NCI-H748 (cell line): ENCODE results near the gene AKIP1.
"Not testable (repeated sequence)": the region's sequence is repeated elsewhere in the genome, so short reads cannot be mapped to it uniquely, and the experiment has no call there.

Source experiments
- DNase-seq: peaks from one replicate; lab custom pipeline; 2025; ENCODE audit not compliant: unreplicated experiment; lab: John Stamatoyannopoulos, UW

Gene AKIP1

GRCh38 chr11:8911029-8911823 lies at the start of gene AKIP1:
TSS of gene AKIP1 (plus strand) at chr11:8911189. CDS start at chr11:8911450, 261 bp downstream.
- peak; percentile 99 for DNase-seq

GRCh38 chr11:8863838-8864237 lies 47.2 kb upstream of the AKIP1 start:
- no peak for DNase-seq

- no peak for DNase-seq
Observed at GRCh38 chr11:8865304-8865703, 45.7 kb upstream of the AKIP1 start.

DNA sequence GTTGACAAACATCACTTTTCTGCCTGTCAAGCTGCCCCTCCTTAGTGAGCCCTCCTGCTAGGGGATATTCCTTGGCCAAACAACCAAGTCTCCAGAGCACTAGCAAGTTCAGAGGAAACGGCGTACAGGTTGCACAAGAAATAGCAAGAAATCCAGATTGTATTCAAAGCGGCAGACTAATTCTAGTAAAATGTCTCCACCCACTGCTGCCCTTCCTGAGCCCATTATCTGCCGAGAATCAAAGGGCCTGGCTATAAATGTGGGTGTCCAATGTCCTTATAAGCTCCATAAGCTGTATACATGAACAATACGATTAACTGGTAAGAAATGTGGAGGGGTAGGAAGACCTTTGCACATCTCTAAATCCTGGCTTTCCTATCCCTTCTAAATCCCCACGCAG lies 44.0 kb upstream of the AKIP1 start:
- no peak for DNase-seq

- DNase-seq, result no peak
Observed at GRCh38 chr11:8867931-8868631, 42.9 kb upstream of the AKIP1 start.

DNA sequence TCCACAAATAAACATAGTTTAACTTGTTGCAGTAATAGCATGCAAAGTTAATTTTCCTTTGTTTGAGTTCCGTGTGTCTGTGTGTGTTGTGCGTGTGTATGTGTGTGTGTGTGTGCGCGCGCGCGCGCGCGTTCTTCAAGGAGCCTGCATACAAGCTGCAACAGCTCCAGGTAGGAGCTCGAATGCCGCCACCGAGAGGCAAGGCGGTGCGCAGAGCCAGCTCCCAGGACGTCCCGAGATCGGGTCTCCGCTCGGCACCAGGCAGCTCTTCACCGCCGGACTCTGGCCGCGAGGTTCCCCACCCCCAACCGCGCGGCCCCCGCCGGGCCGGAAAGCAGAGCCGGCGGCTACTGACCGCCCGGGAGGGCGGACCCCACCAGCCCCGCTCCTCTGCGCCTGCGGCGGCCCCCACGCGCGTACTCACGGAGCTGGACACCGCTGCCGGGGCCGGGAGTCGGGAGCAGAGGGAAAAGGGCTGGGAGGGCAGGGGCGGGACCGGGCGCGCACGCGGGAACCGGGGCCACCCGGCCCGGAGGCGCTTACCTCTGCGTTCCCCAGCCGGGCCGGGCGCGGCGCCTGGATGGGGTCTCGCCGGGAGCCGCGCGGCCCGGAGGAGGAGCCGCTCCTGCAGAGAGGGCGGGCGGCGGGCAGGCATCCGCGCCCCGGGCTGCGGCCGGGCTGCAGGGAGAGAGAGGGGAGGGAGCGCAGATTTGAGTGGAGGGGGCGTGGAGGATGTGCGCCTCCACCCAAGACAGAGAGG lies 40.4 kb upstream of the AKIP1 start:
- peak; percentile 74 for DNase-seq

GRCh38 chr11:8871171-8871775 lies 39.7 kb upstream of the AKIP1 start:
- peak; percentile 53 for DNase-seq

DNA sequence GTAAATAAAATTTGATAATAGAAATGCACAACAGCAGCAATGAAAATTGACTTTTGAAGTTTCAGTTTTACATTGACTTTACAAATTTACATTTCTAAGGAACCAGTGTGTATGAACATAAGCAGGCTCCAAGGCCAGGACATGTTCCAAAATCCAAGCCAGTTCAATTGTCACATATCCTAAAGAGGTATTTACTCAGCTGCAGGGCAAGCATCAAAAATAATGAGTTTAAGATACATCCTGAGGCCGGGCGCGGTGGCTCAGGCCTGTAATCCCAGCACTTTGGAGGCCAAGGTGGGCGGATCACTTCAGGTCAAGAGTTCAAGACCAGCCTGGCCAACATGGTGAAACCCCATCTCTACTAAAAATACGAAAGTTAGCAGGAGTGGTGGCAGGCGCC lies 39.0 kb upstream of the AKIP1 start:
- DNase-seq, result no peak

- DNase-seq, result no peak
Observed at GRCh38 chr11:8873741-8874405, 37.1 kb upstream of the AKIP1 start.

DNA sequence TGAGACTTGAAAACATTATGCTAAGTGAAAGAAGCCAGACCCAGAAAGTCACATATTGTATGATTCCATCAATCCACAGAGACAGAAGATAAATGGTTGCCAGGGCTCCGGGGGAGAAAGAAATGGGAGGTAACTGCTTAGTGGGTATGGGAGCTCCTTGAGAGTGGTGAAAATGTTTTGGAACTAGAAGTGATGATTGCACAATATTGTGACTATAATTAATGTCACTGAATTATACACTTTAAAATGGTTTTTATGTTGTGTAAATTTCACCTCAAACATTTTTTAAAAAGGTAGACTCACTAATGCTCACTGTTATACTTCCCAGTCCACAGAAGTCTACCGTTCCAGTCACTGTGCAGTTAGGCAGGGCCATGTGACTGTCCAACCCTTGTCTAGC lies 32.2 kb upstream of the AKIP1 start:
- no peak for DNase-seq

- not testable (repeated sequence) for DNase-seq
Observed at GRCh38 chr11:8881585-8881984, 29.4 kb upstream of the AKIP1 start.

DNA sequence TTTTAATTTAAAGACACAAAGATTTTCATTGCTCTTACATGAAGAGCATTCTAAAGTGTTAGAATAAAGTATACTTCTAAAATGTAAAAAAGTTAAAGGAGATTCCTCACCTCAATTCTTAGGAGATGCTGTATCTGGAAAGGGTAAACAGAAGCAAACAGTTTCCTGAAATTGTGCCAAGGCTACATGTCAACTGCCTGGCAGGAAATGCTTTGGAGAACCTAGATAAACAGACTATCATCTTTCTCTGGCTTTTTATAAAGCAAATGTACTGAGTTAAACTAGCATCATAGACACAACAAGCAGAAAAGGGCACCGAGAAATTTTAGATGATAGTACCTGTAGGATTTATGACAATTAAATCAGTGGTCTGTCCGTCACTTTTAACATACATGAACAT lies 24.7 kb upstream of the AKIP1 start:
- peak; percentile 21 for DNase-seq

DNA sequence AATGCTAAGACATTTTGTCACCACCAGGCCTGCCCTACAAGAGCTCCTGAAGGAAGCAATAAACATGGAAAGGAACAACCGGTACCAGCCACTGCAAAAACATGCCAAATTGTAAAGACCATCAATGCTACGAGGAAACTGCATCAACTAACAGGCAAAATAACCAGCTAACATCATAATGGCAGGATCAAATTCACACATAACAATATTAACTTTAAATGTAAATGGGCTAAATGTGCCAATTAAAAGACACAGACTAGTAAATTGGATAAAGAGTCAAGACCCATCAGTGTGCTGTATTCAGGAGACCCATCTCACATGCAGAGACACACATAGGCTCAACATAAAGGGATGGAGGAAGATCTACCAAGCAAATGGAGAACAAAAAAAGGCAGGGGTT lies 19.8 kb upstream of the AKIP1 start:
- DNase-seq, result not testable (repeated sequence)

DNA sequence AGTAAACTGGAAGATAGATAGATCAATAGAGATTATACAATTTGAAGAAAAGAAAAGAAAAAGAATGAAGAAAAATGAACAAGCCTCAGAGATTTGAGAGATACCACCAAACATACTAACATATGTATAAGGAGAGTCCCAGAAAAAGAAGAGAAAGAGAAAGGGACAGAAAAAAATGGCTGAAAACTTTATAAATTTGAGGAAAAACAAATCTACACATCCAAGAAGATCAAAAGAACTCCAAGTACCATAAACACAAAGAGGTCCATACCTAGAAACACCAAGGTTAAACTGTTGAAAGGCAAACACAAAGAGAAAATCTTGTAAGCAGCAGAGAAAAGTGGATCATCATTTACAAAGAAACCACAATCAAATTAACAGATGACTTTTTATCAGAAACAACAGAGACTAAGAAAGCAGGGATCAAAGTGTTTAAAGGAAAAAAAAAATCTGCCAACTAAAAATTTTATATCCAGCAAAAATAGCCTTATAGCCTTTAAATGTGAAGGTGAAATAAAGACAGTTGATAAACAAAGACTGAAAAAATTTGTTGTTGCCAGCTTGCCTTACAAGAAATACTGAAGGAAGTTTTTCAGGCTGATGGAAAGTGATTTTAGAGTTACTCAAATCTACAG lies 11.8 kb upstream of the AKIP1 start:
- no peak for DNase-seq

DNA sequence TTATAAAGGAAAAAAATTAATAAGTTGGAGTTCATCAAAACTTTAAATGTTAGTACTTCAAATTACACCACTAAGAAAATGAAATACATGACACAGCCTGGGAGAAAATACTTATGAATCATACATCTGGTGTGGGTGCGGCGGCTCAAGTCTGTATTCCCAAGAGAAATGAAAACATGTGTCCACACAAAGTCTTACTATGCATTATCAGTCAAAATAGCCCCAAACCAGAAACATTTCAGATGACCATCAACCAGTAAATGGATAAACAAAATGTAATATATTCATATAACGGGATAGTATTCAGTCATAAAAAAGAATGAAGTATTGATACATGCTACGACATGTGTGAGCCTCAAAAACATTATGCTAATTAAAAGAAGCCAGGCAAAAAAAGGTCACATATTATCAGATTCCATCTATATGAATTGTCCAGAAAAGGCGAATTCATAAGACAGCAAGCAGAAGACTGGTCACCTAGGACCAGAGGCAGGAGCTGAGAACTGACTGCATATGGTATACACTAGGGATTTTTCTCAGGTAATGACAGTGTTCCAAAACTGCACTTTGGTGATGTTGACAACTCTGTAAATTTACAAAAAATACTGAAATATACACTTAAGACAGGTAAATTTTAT lies 5.3 kb upstream of the AKIP1 start:
- no peak for DNase-seq

GRCh38 chr11:8907116-8907515 lies 3.9 kb upstream of the AKIP1 start:
- no peak for DNase-seq

- DNase-seq, result no peak
Observed at GRCh38 chr11:8908099-8908498, 2.9 kb upstream of the AKIP1 start.

DNA sequence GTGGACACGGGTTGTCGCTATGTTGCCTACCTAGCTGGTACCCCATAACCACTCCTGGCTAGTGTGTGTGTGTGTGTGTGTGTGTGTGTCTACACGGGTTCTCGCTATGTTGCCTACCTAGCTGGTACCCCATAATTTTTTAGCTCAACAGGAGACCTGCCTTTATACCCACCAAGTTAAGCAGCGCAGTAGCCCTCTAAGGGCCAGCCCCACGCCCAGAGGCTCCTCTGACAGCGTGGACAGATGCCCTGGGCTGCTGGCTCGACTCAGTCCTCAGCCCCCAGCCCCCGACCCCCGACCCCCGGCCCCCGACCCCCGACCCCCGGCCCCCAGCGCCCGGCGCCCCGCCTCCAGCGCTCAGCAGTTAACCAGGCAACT lies 351 bp upstream of the AKIP1 start:
- DNase-seq, result no peak

DNA sequence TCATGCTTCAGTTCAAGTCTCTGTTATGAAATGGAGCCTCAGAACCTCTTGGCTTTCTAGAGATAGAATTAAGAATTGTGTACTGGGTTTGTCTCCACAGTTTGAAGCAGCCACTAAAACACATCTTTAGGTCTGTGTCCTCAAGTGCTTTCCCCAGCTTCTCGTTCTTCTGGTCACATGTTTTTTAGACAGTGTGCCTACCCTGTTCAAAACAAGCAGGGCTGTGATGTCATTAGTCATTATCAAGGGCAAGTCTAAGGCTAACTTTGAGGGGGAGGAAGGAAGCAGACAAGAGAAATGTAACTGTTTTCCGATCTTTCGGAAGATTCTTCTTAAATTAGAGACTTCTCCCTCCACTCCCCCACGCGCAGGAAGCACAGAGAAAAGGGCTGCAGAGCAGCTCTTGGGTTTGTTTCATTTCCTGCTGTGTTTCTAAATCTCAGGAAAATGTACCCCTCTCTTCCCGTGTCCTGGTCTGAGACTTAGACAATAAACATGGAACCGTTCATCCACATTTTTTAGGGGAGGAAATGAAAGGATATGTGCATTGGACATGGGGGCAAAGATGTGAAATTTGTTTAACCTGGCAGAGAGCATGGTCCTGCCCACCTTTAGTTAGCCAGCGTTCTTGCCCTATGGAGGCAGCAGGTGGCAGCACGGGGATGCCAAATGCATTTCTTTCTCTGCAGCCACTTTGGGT lies 3.1 kb downstream of the AKIP1 start:
- peak; percentile 69 for DNase-seq
